ENCODE results near the gene PANK1.

The PANK1 gene

DNA sequence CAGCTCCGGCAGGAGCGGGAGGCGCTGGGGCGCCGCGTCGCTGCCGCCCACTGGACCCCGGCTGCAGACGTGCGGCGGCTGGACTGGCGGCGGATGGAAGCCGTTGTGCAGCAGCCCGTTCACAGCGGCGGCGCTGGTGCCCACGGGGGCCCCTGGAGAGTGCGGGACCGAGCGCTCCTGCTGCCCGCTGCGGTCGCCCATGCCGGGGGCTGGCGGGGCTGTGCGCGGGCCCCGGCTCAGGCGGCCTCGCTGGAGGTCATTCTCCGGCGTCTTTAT, 413 bp downstream of the PANK1 start:
- Histone ChIP-seq H2AFZ (ENCODE audit: low read depth, low read length, severe bottlenecking) (peak overlapping the region; percentile 79), H3K27me3 (ENCODE audit: low read length) (no peaks in the 10 kb centered on the region), H3K4me3 (ENCODE audit: insufficient read depth, low read length, poor library complexity, severe bottlenecking) (peak overlapping the region; percentile 75), H3K4me2 (ENCODE audit: low read depth, low read length, poor library complexity, severe bottlenecking) (peak overlapping the region; percentile 89), H3K79me2 (ENCODE audit: insufficient read depth, low read length) (peaks cover 40% of the 10 kb centered on the region), H3K36me3 (ENCODE audit: low read length) (no peaks in the 10 kb centered on the region), H3F3A (ENCODE audit: insufficient read depth) (peaks cover 16% of the 10 kb centered on the region), H3K9me3 (ENCODE audit: insufficient read depth, low read length) (no peaks in the 10 kb centered on the region), H3K9ac (ENCODE audit: low read length) (peak overlapping the region; percentile 93), H3K9me2 (replicated peaks; ENCODE audit: insufficient read depth, low read length) (no peaks in the 10 kb centered on the region), H4K20me1 (ENCODE audit: low read depth, low read length) (peaks cover 8% of the 10 kb centered on the region; the same call in 1 of the 2 replicates), H3K27ac (ENCODE audit: low read depth, low read length) (peak overlapping the region; percentile 83)
- TF ChIP-seq CTCF (IDR thresholded peaks at IDR 0.05; ENCODE audit: insufficient read depth, low read length, poor library complexity, severe bottlenecking) (no peak), EZH2phosphoT487 (conservative IDR thresholded peaks at IDR 0.05; ENCODE audit: low read length) (no peak)

DNA sequence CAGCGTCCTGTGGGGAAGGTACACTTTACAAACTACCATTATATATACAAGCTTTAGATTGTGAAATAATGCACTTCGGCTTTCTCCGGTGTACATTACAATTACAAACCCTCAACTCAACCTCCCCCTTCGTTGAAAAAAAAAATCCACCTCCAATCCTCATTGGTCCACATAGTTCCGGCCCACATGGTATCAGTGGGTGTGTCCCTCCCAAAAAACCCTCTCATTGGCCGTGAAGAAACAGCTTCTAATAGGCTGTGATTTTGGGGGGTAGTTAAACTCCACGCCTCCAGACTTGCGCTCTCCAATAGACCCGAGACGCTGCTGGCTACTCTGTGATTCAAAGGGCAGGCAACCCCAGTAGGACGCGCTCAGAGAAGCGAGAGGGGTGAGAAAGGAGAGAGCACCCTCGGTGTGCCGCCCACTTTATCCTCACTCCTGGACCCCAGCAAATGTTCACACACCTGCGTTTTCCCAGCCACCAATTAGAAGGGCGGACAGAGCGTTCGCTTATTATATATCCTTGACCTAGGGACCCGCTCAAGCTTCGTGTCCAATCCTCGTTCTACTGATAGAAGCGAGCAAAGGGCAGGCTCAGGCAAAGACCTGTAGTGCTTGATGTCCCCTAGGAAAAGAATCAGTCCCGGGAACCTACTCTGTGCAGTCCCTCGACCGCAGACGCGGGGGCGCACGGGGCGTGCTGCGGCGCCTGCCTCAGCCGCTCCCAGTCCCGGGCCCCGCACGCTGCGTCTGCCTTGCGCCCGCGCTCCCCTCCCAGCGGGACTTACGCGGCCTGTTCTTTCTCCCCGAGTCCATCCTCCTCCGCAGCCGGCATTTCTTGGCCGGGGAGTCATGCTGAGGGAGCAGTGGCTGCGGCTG, 991 bp downstream of the PANK1 start:
- H3K27ac ChIP-seq (ENCODE audit: low read depth, low read length), result peak overlapping the region; percentile 83
- TF ChIP-seq EZH2phosphoT487 (conservative IDR thresholded peaks at IDR 0.05; ENCODE audit: low read length), result no peak
- TF ChIP-seq CTCF (IDR thresholded peaks at IDR 0.05; ENCODE audit: insufficient read depth, low read length, poor library complexity, severe bottlenecking), result no peak
- H3F3A ChIP-seq (ENCODE audit: insufficient read depth), result peaks cover 16% of the 10 kb centered on the region
- H3K36me3 ChIP-seq (ENCODE audit: low read length), result no peaks in the 10 kb centered on the region
- peak overlapping the region; percentile 79 for H2AFZ ChIP-seq (ENCODE audit: low read depth, low read length, severe bottlenecking)
- H3K79me2 ChIP-seq (ENCODE audit: insufficient read depth, low read length), result peaks cover 46% of the 10 kb centered on the region
- H3K4me3 ChIP-seq (ENCODE audit: insufficient read depth, low read length, poor library complexity, severe bottlenecking), result peak overlapping the region; percentile 75
- peak overlapping the region; percentile 93 for H3K9ac ChIP-seq (ENCODE audit: low read length)
- H3K9me2 ChIP-seq (replicated peaks; ENCODE audit: insufficient read depth, low read length), result no peaks in the 10 kb centered on the region
- no peaks in the 10 kb centered on the region for H3K27me3 ChIP-seq (ENCODE audit: low read length)
- peak overlapping the region; percentile 89 for H3K4me2 ChIP-seq (ENCODE audit: low read depth, low read length, poor library complexity, severe bottlenecking)
- H3K9me3 ChIP-seq (ENCODE audit: insufficient read depth, low read length), result no peaks in the 10 kb centered on the region
- peaks cover 8% of the 10 kb centered on the region; the same call in 1 of the 2 replicates for H4K20me1 ChIP-seq (ENCODE audit: low read depth, low read length)

DNA sequence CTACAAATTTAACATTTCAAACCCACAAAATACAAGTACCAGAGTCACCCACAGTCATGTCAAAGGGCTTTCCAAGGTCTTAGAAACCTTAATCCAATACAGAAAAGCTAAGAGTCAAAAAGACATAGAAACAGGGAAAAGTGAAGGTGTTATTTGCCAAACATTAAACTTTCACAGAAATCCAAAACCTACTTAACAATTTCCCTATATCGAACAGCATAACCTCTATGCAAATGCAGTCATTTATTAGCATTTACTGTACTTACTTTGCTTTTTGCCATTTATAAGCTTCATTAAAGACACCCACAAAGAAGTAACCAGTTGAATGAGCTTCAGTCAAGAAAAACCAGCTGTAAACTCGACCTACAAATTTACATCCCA, 1.6 kb downstream of the PANK1 start:
- H3F3A ChIP-seq (ENCODE audit: insufficient read depth), result peaks cover 16% of the 10 kb centered on the region
- peaks cover 8% of the 10 kb centered on the region; the same call in 1 of the 2 replicates for H4K20me1 ChIP-seq (ENCODE audit: low read depth, low read length)
- H3K79me2 ChIP-seq (ENCODE audit: insufficient read depth, low read length), result peaks cover 52% of the 10 kb centered on the region
- peak overlapping the region; percentile 30 for H2AFZ ChIP-seq (ENCODE audit: low read depth, low read length, severe bottlenecking)
- peak overlapping the region; percentile 52 for H3K9ac ChIP-seq (ENCODE audit: low read length)
- no peaks in the 10 kb centered on the region for H3K9me2 ChIP-seq (replicated peaks; ENCODE audit: insufficient read depth, low read length)
- H3K27ac ChIP-seq (ENCODE audit: low read depth, low read length), result peak overlapping the region; percentile 58
- H3K4me2 ChIP-seq (ENCODE audit: low read depth, low read length, poor library complexity, severe bottlenecking), result peak overlapping the region; percentile 89
- H3K9me3 ChIP-seq (ENCODE audit: insufficient read depth, low read length), result no peaks in the 10 kb centered on the region
- no peaks in the 10 kb centered on the region for H3K36me3 ChIP-seq (ENCODE audit: low read length)
- peak overlapping the region; percentile 66 for H3K4me3 ChIP-seq (ENCODE audit: insufficient read depth, low read length, poor library complexity, severe bottlenecking)
- H3K27me3 ChIP-seq (ENCODE audit: low read length), result no peaks in the 10 kb centered on the region
- no peak for TF ChIP-seq CTCF (IDR thresholded peaks at IDR 0.05; ENCODE audit: insufficient read depth, low read length, poor library complexity, severe bottlenecking)
- no peak for TF ChIP-seq EZH2phosphoT487 (conservative IDR thresholded peaks at IDR 0.05; ENCODE audit: low read length)

Data from SU-DHL-6 (cell line).